ENCODE measurements around the gene PNRC2.

Gene PNRC2

DNA sequence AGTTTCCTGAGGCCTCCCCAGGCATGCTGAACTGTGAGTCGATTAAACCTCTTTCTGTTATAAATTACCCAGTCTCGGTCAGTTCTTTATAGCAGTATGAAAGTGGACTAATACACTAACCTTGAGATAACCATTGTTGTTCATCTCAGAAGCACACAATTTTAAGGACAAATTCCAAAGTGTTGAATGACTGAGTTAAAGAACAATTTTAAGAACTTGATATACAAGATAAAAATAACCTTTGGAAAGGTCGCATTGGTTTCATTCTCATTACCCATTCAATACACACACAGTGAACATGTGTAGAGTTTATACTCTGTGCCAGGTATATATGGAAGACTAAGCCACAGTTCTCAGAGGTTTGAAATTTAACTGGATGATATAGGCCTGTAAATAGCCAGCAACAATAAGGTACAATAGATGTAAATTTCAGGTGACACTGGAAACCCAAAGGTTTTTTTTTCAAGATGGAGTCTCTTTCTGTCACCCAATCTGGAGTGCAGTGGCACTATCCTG, 39.6 kb downstream of the PNRC2 start:
- DNase-seq = no peak
- no peak overlapping the region for H2AFZ ChIP-seq (ENCODE audit: low read depth, low read length)
- no peak for TF ChIP-seq EZH2 (IDR thresholded peaks at IDR 0.05; ENCODE audit: borderline replicate concordance, low read depth, low read length, severe bottlenecking)
- TF ChIP-seq, protein P1, sequence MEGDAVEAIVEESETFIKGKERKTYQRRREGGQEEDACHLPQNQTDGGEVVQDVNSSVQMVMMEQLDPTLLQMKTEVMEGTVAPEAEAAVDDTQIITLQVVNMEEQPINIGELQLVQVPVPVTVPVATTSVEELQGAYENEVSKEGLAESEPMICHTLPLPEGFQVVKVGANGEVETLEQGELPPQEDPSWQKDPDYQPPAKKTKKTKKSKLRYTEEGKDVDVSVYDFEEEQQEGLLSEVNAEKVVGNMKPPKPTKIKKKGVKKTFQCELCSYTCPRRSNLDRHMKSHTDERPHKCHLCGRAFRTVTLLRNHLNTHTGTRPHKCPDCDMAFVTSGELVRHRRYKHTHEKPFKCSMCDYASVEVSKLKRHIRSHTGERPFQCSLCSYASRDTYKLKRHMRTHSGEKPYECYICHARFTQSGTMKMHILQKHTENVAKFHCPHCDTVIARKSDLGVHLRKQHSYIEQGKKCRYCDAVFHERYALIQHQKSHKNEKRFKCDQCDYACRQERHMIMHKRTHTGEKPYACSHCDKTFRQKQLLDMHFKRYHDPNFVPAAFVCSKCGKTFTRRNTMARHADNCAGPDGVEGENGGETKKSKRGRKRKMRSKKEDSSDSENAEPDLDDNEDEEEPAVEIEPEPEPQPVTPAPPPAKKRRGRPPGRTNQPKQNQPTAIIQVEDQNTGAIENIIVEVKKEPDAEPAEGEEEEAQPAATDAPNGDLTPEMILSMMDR (IDR thresholded peaks at IDR 0.05; ENCODE audit: borderline replicate concordance, extremely low read depth, low read length, poor library complexity, severe bottlenecking) = no peak
- H3K27me3 ChIP-seq (ENCODE audit: insufficient read depth, low read length, poor library complexity) = peaks cover 2% of the 10 kb centered on the region
- no peak overlapping the region for H3K27ac ChIP-seq (ENCODE audit: low read length)
- no peak overlapping the region for H3K4me2 ChIP-seq (ENCODE audit: insufficient read depth, low read length)
- H3K9me3 ChIP-seq (ENCODE audit: insufficient read depth, low read length, severe bottlenecking) = no peaks in the 10 kb centered on the region
- H4K20me1 ChIP-seq (ENCODE audit: insufficient read depth, low read length) = no peaks in the 10 kb centered on the region
- no peaks in the 10 kb centered on the region for H3K36me3 ChIP-seq (ENCODE audit: insufficient read depth, low read length)
- no peaks in the 10 kb centered on the region for H3K79me2 ChIP-seq (ENCODE audit: insufficient read depth, low read length)
- no peak overlapping the region for H3K4me3 ChIP-seq (ENCODE audit: low read depth in 1 of 2, low read length in 2 of 2)
- H3K4me1 ChIP-seq (ENCODE audit: insufficient read depth, low read length) = no peaks in the 10 kb centered on the region
- ATAC-seq (ENCODE audit: insufficient read depth, low read depth) = no peak
- no peak overlapping the region for H3K9ac ChIP-seq (ENCODE audit: low read depth, low read length)

DNA sequence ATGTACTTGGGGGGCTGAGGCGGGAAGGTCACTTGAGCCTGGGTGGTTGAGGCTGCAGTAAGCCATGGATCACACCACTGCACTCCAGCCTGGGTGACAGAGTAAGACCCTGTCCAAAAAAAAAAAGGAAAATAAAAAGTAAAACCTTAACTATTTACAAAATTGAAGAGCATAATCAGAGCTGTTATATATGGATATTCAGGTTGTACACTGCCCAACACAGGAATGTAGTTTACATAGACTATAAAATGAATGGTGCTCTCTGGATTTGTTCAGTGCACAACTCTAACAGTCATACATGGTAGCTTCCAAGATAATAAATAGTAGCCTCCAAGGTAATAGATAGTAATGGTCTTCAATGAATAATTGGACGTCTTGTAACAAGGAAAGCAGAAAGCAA, 43.1 kb downstream of the PNRC2 start:
- H3K9me3 ChIP-seq (ENCODE audit: insufficient read depth, low read length, severe bottlenecking) = no peaks in the 10 kb centered on the region

DNA sequence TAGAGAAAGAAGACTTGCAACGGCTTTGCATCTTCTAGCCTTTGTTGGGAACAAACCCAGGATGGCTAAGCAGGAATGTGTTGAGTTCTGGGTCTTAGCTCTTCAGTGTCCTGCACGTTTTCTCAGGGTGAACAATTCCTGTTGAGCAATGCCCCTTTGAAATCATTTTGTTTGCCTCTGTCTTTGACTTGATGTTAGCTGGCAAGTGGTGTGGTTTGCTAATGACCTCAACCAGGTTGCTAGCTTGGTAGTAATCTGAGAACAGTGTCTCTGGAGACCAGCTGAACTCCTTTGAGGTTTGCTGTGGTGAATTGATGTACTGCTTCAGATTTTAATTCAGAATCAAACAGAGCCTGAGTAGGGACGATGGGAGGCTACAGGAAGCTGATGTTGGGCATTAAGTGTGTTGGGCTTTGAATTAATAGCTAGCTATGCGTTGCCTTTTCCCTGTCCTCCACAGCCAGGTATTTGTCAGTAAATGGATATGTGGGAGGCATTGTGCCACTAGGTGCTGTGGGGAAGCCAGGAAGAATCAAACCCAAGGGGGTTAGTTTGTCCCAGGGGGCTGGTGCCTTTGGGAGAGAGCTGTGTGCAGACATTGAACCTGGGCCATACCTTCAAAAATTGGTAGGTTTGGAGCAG, 43.8 kb downstream of the PNRC2 start:
- Histone ChIP-seq H3K79me2 (ENCODE audit: insufficient read depth, low read length) (no peaks in the 10 kb centered on the region), H4K20me1 (ENCODE audit: insufficient read depth, low read length) (no peaks in the 10 kb centered on the region), H3K9ac (ENCODE audit: low read depth, low read length) (no peak overlapping the region), H3K27me3 (ENCODE audit: insufficient read depth, low read length, poor library complexity) (peaks cover 2% of the 10 kb centered on the region), H3K27ac (ENCODE audit: low read length) (no peak overlapping the region), H3K36me3 (ENCODE audit: insufficient read depth, low read length) (no peaks in the 10 kb centered on the region), H2AFZ (ENCODE audit: low read depth, low read length) (no peak overlapping the region), H3K4me1 (ENCODE audit: insufficient read depth, low read length) (no peaks in the 10 kb centered on the region), H3K4me3 (ENCODE audit: low read depth in 1 of 2, low read length in 2 of 2) (no peak overlapping the region), H3K9me3 (ENCODE audit: insufficient read depth, low read length, severe bottlenecking) (no peaks in the 10 kb centered on the region), H3K4me2 (ENCODE audit: insufficient read depth, low read length) (no peak overlapping the region)
- ATAC-seq (ENCODE audit: insufficient read depth, low read depth) (peak; percentile 63; the same call in 2 of the 3 replicates), DNase-seq (peak; percentile 17)
- TF ChIP-seq, protein P1 (IDR thresholded peaks at IDR 0.05; ENCODE audit: borderline replicate concordance, extremely low read depth, low read length, poor library complexity, severe bottlenecking) = no peak

More for the DNA sequence above, 43.1 kb downstream of the PNRC2 start:
- no peak overlapping the region for H3K4me3 ChIP-seq (ENCODE audit: low read depth in 1 of 2, low read length in 2 of 2)
- H3K4me1 ChIP-seq (ENCODE audit: insufficient read depth, low read length) = no peaks in the 10 kb centered on the region
- H3K27me3 ChIP-seq (ENCODE audit: insufficient read depth, low read length, poor library complexity) = peaks cover 2% of the 10 kb centered on the region
- H4K20me1 ChIP-seq (ENCODE audit: insufficient read depth, low read length) = no peaks in the 10 kb centered on the region
- no peak for DNase-seq
- H3K36me3 ChIP-seq (ENCODE audit: insufficient read depth, low read length) = no peaks in the 10 kb centered on the region
- no peak overlapping the region for H3K4me2 ChIP-seq (ENCODE audit: insufficient read depth, low read length)
- no peak overlapping the region for H3K9ac ChIP-seq (ENCODE audit: low read depth, low read length)
- no peak overlapping the region for H2AFZ ChIP-seq (ENCODE audit: low read depth, low read length)
- H3K27ac ChIP-seq (ENCODE audit: low read length) = no peak overlapping the region
- no peaks in the 10 kb centered on the region for H3K79me2 ChIP-seq (ENCODE audit: insufficient read depth, low read length)
- ATAC-seq (ENCODE audit: insufficient read depth, low read depth) = no peak
- TF ChIP-seq EZH2 (IDR thresholded peaks at IDR 0.05; ENCODE audit: borderline replicate concordance, low read depth, low read length, severe bottlenecking) = no peak
- TF ChIP-seq, protein P1 (IDR thresholded peaks at IDR 0.05; ENCODE audit: borderline replicate concordance, extremely low read depth, low read length, poor library complexity, severe bottlenecking) = no peak

Measured in DND-41 (cell line).